A549 (cell line): ENCODE data around the gene TNIP3.

Experiments used
- JUN ChIP-seq, 2 experiments: fragments of >200 bp; sonication (Bioruptor Twin); formaldehyde crosslinking; IDR thresholded peaks; 2 replicates in 1 of 2; 3 replicates in 1 of 2; pipeline ENCODE4 v1.6.1; 2016 to 2017
- KDM1A ChIP-seq: fragments of 200-600 bp; sonication (generic); IDR thresholded peaks from 2 replicates; pipeline ENCODE4 v1.6.1; 2016; ENCODE audit warnings: low read depth, mild to moderate bottlenecking

DNA sequence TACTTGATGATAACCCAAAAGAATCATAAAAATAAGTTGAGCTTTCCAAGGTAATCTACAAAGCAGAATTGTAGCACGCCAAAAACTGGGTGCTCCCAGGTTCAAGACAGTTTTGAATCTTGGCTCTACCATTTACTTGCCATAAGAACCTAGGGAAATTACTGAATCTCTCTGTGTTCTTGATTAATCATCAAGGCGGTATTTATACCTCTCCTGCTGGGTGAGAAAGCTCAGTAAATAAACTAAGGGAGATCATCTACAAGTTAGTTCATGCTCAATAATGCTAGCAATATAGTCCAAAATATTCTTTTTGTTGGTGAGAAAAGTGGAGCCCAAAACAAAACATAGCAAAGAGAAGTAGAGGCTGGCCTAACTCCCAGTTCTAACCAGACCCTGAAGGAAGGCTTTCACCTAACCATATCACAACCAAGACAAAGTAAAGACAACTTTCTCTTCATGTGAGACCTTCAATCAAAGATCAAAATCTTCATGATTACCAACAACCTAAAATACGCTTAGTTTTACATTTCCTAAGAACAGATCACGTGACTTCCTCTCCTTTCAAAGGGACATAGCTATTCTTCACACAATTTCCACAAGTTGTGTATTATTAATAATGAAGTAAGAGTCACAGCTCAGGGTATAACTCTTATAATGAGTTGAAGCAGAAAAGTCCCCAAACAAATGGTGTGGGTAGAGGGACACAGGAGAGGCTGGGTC, 34.4 kb downstream of the TNIP3 start:
- TF ChIP-seq JUN (IDR thresholded peaks at IDR 0.05) = no peak
- no peak for TF ChIP-seq KDM1A
